ENCODE data around the gene CDC40.
A peak's percentile ranks its signal among the peaks of the same experiment; 100 is the strongest.

Gene CDC40

DNA sequence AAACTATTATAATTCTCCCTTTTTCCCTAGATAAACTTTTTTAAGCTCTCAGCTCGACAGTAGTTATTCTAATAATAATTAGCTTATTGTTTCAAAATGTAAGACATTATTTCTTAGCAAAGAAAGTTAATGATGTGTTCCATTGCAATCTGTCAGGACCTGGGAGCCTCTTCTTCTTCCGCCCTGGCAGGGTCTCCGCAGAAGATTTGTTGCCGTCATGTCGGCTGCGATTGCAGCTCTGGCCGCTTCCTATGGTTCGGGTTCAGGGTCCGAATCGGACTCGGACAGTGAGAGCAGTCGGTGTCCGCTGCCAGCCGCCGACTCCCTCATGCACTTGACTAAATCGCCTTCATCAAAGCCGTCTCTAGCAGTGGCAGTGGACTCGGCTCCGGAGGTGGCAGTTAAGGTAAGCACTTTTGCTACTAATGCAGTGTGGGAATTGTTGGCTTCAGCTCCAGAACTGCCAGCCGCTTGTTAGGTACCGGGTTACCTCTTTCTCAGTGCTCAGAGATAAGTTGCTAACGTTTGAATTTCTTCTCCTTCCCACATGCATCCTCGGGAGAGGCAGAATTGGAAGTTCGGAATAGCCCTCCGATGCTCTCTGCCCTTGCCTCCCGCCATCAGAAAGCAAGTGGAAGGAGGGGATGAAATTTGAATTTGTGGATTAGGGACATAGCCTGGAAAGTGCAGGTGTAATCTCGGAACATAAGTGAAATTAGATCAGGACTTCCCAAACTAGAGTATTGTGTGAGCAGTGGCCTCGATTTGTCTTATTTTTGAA is at the start of gene CDC40:
CDC40 (plus strand) TSS at position 200 of the 781 bp plus-strand sequence; CDS start at position 218, 18 bp downstream.
- DNase-seq (ENCODE audit: extremely low read depth in 1 of 2, low read depth in 1 of 2) = peak; percentile 9 to 29

DNA sequence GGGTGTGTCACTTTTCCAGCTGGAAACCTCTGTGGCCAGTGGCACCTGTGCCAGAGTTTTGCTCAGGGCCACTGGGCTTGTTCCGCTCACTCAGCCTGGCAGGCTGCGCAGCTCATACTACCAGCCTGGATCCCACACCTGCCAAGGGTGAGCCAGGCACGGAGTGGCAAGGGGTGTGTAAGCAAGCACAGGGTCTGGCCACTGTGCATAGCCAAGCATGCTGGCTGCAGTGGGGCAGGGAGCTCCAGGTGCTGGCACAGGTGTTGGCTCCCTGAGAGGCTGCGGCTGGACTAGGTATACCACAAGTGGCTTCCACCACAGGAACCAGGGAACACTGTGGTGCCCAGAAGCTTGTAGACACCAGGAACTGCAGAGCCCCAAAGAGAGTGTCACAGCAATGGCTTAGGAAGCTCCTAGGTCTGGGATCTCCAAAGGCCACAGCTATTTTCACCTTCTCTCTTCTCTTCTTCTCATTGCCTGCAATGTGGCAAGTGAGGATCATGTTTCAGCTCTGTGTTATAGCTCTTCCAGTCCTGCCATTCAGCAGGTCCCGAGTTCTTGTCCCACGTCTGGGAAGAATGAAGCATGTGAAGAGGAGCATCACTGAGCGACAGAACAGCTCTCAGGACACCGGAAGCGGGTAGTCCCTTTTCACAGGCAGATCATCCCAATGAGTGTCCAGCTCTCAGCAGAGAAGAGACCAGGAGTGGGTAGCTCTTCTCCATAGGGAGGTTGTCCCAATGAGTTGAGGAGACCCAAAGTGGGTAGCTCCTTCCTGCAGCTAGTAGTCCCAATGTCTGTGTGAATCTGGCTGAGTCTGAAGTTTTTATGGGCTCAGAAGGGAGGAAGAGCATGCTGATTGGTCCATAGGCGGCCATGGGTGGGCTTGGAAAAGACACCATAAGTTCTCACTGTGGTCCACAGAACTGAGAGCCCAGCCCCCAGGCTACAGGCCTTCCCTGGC is 42.0 kb upstream of the CDC40 start:
- no peak for DNase-seq (ENCODE audit: extremely low read depth in 1 of 2, low read depth in 1 of 2)

DNA sequence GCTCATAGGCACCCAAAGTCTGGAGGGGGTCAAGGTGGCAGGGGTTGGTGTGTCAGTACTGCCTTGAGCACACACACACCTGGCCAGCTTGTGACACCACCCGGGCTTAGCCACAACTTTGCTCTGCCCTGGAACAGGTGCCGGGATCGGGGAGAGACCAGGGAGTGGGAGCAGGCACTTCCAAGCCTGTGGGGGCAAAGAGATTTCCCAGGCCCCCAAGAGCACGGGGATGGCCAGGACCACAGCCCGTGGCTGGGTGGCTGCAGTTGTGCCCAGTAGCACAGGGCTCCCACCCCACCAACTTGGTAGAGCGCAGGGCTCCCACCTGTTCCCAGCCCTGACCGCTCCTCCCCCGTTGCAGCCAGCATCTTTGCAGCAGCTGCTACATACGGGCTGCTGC is 41.2 kb upstream of the CDC40 start:
- no peak for DNase-seq (ENCODE audit: extremely low read depth in 1 of 2, low read depth in 1 of 2)

DNA sequence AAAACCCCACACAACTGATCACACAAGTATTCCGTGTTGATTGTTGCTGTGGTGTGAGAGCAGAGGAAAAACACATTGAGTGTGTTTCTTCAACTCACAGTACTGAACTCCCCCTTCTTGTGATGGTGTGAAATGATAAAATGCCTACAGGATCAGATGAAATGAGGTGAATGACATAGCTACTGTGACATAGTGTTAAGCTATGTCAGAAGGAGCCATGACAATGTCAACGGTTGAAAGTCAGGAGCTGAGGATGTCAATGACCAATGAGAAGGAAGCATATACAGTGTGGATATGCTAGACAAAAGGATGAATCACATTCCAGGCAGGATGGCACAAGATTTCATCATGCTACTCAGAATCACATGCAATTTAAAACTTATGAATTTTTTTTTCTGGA is 39.6 kb upstream of the CDC40 start:
- DNase-seq (ENCODE audit: extremely low read depth in 1 of 2, low read depth in 1 of 2) = no peak

DNA sequence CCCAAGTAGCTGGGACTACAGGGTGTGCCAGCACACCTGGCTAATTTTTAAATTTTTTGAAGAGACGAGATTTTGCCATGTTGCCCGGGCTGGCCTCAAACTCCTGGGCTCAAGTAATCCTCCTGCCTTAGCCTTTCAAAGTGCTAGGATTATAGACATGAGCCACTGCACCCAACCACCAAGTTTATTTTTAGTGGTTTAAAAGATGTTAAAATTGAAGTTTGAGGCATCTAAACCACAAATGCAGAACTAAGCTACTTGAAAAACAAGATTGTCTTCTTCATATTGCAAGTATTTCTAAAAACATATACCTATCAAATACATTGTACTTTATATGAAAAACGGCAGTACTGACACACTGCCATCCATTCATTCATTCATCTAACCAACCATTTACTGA is 32.4 kb upstream of the CDC40 start:
- no peak for DNase-seq (ENCODE audit: extremely low read depth in 1 of 2, low read depth in 1 of 2)

DNA sequence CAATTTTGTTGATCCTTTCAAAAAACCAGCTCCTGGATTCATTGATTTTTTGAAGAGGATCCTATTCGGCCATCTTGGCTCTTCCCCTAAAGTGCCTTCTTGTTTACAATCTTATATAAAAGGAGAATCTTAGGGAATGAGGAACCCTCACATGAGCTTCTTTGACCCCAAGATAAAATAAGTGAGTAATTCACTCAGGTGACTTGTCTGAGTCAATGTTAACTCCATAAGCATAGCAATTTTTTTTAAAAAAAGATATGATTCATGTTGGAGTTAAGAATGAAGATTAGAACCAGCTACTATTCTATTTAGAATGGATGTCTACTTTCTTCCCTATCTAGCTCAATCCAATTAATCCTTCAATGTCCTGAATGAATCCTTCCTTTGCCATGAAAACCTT is 21.7 kb upstream of the CDC40 start:
- no peak for DNase-seq (ENCODE audit: extremely low read depth in 1 of 2, low read depth in 1 of 2)

DNA sequence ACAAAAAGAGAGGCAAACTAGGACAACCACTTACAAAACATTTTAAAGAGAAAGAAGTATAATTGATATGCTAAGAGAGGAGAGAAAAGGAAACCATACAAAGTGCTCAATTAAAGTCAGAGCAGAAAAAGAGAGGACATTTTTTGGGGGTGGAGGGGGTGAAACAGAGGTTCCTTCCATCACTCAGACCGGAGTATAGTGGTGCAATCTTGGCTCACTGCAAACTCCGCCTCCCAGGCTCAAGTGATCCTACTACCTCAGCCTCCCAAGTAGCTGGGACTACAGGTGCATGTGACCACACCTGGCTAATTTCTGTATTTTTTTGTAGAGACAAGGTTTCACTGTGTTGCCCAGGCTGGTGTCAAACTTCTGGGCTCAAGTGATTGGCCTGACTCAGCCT is 10.1 kb upstream of the CDC40 start:
- no peak for DNase-seq (ENCODE audit: extremely low read depth in 1 of 2, low read depth in 1 of 2)

DNA sequence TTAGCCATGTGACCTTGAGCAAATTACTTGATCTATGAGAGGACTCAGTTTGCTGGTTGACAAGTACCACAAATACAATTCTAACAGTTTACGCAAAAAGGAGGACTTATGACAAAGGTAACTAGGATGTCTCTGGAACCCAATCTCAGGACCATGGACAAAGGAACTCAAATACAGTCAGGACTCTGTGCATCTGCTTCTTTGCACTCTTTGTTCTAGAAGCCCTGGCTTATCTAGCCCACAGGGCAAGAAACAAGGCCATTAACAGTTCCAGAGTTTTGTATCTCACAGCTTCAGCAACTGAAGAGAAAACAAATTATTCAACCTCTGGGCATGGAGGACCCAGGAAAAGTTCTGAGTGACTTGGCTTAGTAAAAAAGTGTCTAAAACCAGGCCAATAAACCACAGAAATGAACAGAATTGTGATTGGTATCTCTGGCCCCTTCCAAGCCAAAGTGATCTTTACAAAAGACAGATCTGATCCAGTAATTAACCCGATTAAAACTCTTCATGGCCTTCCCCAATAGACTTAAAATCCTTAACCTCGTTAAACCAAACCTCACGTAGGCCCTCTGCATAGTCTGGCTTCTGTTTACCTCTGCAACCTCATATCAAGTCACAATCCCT is 6.6 kb upstream of the CDC40 start:
- DNase-seq (ENCODE audit: extremely low read depth in 1 of 2, low read depth in 1 of 2) = no peak

DNA sequence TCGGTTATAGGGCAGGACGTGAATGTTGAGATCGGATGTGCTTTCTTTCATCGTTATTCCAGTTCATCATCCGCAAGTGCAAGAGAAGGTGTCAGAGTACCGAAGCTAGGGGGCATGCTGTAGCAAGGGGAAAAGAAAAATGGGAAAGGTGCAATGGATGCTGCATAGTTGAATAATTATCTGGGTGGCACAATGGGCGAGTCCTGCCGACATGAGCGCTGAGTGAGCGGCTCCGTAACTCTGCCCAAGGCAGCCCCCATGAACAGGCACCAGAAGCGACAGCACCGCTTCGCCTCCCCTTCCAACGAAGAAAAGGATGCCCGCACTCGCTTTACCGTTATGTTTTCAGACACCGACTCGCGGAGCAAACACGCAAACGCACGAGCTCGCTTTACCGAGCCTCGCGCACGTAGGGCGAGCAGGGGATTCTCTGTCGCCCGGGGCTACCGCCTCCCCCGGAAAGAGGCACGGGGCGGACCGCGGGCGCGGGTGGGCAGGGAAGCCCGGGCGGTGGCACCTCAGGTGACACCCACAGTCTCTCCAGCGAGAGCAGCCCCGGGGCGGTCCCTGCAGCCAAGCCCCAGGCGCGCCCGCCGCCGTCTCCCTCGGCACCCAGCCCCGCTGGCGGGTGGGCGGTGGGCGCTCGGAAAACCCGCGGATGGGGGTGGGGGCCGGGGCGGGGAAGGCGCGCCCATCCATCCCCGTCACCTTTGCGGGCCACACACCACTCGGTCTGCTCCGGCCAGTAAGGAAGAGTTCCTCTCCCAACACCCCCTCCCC is 1.4 kb upstream of the CDC40 start:
- peak; percentile 7 to 41 for DNase-seq (ENCODE audit: extremely low read depth in 1 of 2, low read depth in 1 of 2)

DNA sequence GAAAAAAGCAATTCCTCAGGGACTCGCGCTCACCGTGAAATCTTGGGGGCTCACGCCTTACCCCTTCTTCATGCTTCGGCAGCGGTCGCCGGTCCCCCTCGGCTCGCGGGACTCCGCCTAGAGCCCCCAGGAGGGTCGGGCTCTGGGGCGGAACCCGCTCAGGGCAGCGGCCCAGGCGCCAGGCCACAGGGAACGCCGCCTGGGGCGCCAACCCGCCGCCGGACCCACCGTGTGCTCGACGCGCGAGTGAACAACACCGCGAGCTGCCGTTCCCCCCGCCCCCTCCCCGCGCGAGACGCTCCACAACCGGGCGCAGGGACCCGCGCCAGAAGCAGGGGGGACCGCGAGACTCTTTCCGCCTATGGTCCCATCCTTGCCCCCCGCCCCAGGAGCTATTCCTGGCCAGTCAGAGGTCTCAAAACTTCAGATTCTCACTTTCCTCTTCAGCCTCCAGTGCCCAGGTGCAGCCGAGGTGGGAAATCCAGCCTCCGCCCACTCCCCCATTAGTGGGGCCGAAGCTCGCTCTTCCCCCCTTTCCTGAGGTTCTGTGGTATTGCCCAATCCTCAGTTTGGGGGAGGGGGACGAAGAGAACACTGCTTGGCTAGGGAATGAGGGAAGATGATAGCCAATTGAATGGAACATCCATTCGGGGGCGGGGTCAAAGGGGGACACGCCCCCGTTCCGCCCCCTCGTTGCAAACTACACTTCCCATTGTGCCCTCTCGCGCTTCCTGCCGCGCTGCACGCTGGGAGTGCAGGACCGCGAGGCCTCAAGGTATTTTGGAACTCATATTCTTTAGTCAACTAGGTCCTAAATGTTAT is 610 bp upstream of the CDC40 start, which contains the start of gene WASF1:
WASF1 (minus strand) TSS at position 265 of the 822 bp plus-strand sequence. CDS start 52,069 bp downstream, outside the sequence.
- DNase-seq (ENCODE audit: extremely low read depth in 1 of 2, low read depth in 1 of 2) = peak; percentile 58 to 77

DNA sequence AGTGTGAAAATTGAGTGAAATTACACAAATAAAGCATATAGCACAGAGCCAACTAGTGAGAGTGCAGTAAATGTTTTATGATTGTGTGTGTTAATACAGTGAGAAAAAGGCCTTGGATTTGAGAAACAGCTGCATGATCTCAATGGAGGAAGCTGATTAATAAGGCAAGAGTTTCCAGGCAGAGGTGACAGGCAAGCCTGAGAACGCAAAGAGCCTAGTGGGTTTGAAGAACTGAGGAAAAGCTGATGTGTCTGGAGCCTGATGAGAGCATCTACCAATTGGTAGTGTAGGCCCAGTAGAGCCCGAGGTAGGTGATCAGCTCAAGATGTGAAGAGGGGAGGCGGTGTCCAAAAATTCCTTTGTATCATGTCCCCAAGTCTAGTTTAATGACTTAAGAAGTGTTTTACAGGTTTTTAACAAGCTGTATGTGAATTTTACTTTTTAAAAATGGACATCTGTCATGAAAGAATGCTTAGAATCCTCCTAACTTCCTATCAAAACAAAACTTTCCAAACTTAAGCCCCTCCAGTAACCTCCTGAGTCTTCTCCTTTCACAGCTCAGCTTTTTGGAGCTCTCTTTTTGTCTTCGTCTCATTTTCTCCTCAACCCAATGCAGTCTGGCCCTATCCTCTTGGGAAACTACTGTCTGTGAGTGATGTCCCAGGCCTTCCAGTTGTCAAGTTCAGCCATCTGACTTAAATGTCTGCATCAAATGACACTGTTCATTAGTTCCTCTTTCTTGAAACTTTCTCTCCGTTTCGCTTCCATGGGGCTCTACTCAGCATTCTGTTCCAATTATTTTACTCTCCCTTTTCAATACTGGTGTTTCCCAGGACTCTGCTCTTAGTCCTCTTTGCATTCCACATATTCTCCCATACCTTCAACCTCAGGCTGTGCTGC is 1.2 kb downstream of the CDC40 start:
- no peak for DNase-seq (ENCODE audit: extremely low read depth in 1 of 2, low read depth in 1 of 2)

DNA sequence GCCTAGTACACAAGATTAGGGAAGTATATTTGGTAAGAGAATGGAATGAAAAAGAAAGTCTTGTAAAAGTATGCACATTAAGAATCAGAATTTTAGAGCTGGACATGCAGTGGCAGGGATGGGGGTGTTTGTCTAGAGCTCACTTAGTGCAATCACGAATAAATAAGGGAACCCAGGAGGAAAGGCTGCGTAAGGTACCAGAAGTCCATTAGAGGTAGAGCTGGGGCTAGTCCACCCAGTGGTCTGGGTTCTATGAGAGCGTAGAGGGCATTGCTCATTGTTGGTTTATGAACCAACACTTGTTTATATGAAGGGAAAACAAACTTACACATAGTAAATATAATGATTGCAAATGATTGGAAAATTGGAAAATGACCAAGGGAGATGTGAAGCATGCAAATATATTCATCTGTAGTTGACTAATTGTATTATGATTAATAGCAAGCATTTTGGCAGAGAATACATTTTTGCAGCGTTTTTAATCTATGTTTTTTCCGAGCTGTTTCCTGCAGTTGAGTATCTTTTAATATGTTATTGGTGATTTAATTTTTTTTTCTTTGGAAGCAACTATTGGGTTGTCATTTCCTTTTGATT is 3.2 kb downstream of the CDC40 start:
- no peak for DNase-seq (ENCODE audit: extremely low read depth in 1 of 2, low read depth in 1 of 2)

DNA sequence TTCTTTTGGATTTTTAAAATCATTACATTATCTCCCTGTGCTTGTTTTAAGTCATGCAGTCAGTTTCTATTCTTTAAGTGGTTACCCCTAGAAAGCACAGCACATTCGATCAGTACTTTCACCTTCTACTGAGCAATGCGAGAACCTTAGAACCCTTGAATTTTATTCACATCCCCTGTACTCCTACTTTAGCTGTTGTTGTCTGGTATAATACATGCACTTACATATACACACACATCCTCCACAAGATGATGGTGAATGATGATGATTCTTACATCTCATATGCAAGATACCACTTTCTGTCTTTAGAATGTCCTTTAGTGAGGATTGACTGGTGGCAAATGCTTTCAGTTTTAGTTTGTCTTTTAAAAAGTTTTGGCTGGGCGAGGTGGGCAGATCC is 5.7 kb downstream of the CDC40 start:
- DNase-seq (ENCODE audit: extremely low read depth in 1 of 2, low read depth in 1 of 2) = no peak

DNA sequence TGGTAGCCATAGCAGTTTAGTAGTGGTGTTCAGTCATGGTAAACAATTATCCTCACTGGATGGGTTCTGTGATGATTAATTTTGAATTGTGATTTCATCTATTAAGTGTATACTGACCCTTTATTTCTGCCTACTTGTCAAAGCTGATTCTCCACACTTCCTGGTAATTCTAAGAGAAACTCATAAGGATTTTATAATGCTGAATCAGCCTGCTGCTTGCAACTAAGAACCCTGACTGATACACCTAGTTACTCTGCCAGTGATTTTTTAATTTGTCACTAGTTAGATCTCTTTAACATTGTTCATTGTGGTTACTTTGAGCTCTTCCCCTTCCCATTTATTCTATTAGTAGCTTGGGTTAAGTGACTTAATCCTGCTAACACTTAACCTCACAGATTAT is 8.6 kb downstream of the CDC40 start:
- no peak for DNase-seq (ENCODE audit: extremely low read depth in 1 of 2, low read depth in 1 of 2)

DNA sequence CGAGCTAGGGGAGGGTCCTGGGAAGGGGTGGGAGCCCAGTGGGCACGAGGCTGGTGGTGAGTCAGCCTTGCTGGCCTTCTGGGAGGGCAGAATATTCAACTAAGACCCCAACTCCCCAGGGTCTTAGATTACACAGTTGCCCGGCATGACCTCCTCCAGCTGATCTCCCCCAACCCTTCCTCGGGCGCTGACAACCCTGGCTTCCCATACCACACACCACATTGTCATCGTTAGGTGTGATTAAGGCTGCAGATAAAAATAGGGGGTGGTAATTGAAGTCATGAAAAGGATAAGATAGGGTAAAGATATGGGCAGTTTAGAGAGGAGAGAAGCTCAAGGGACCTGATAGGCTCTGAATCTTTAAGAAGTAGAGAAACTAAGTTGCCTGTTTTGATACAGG is 10.5 kb downstream of the CDC40 start:
- no peak for DNase-seq (ENCODE audit: extremely low read depth in 1 of 2, low read depth in 1 of 2)

DNA sequence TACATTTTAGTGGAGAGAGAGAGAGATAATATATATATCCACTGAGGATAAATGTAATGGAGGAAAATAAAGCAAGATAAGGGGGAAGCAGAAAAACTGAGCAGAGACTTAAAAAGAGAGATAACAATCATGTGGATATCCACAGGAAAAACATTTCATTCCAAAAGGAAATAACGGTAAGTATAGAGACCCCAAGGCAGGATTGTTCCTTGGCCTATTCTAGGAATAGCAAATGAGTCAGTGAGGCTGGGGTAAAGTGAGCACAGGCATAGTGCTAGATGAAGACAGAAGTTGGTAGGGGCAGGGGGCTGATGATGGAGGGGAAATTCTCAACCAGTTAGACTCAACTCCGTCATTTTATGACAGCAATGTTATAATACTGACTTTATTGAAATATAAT is 11.2 kb downstream of the CDC40 start:
- DNase-seq (ENCODE audit: extremely low read depth in 1 of 2, low read depth in 1 of 2) = no peak

DNA sequence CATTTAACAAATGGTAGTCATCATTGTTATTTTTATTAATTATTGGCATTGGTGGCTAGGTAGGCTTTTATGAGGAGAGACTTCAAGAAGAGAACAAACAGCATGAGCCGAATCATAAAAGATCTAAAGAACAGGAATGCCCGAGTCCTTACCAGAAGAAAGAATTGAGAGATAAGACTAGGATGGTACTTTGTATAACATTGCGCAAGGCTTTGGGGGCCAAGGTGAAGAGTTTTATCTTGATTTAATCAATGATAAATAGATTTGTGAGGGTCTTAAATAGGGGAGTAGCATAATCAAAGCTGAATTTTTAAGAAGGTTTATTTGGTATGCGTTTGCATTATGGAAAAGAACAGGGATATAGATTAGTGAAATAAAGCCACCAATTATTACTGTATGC is 15.4 kb downstream of the CDC40 start:
- DNase-seq (ENCODE audit: extremely low read depth in 1 of 2, low read depth in 1 of 2) = no peak

DNA sequence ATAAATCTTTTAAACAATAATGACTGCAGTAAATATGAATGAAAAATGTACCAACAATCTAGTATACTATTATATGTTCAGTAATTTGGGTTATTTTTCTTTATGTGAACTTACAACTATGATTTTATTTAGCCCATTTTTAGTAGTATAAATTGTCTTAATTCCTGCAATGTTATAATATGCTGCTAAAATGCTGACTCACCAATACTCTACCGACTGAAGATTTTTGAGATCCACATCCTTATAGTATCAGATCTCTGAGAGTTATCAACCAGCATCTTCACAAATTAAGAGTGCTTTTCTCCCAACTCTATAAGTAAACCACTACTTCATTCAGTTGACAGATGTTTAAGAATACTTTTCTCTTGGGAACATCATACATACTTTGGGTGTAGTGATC is 16.6 kb downstream of the CDC40 start:
- DNase-seq (ENCODE audit: extremely low read depth in 1 of 2, low read depth in 1 of 2) = no peak
